Astrocyte of the cerebellum (primary cell): Measurements from ENCODE around the gene SNAPIN.
A peak's percentile ranks its signal among the peaks of the same experiment; 100 is the strongest.
"Not testable (repeated sequence)": the region's sequence is repeated elsewhere in the genome, so short reads cannot be mapped to it uniquely, and the experiment has no call there.

Source experiments
- DNase-seq: peaks from one replicate; pipeline ENCODE4 v3.0.0-alpha.2; 2011; ENCODE audit warnings: low read depth
- H3K4me3 ChIP-seq: 2 replicates; pipeline ENCODE4 v1.5.1; 2011; ENCODE audit warnings: mild to moderate bottlenecking, low read depth, low read length, moderate library complexity
- in situ Hi-C: cut with HindIII; loops from 2 replicates; pipeline ENCODE4 v1.10.0; 2017; ENCODE audit warnings: low sequenced_read_pairs
- TF ChIP-seq, protein P1 (sequence below): IDR thresholded peaks from 2 replicates; pipeline ENCODE4 v1.5.1; 2012; ENCODE audit warnings: low read length, low read depth, moderate library complexity, mild to moderate bottlenecking; ENCODE audit errors: missing control alignments

The SNAPIN gene

DNA sequence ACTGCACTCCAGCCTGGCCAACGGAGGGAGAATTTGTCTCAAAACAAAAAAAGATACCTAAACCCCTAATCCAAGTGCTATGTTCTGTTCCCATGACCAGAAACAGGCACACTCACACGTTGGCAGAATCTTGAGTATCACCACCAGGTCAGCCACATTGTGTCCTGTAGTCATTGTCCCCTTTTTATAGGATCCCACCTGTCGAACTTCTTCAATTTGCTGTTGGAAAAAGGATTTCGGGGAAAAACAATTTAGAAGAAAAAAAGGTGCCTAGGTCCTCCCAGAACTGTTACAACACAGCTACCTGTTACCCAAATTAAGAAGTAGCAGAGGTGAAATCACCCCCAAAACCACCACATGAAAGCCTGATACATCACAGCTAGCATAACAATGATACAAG lies 8.9 kb downstream of the SNAPIN start:
- H3K4me3 ChIP-seq, result no peak overlapping the region
- no peak for DNase-seq
- TF ChIP-seq, protein P1, sequence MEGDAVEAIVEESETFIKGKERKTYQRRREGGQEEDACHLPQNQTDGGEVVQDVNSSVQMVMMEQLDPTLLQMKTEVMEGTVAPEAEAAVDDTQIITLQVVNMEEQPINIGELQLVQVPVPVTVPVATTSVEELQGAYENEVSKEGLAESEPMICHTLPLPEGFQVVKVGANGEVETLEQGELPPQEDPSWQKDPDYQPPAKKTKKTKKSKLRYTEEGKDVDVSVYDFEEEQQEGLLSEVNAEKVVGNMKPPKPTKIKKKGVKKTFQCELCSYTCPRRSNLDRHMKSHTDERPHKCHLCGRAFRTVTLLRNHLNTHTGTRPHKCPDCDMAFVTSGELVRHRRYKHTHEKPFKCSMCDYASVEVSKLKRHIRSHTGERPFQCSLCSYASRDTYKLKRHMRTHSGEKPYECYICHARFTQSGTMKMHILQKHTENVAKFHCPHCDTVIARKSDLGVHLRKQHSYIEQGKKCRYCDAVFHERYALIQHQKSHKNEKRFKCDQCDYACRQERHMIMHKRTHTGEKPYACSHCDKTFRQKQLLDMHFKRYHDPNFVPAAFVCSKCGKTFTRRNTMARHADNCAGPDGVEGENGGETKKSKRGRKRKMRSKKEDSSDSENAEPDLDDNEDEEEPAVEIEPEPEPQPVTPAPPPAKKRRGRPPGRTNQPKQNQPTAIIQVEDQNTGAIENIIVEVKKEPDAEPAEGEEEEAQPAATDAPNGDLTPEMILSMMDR, result no peak
- in situ Hi-C loops, result no loop called here

DNA sequence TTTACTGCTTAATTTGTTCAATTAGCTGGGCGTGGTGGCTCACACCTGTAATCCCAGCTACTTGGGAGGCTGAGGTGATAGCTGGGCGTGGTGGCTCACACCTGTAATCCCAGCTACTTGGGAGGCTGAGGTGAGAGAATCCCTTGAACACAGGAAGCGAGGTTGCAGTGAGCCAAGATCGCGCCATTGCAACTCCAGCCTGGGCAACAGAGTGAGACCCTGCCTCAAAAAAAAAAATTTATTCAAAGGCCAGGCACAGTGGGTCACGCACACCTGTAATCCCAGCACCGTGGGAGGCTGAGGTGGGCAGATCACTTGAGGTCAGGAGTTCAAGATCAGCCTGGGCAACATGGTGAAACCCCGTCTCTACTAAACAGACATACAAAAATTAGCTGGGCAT lies 10.2 kb downstream of the SNAPIN start:
- in situ Hi-C loops, DNase-seq, H3K4me3 ChIP-seq: not testable (repeated sequence)

DNA sequence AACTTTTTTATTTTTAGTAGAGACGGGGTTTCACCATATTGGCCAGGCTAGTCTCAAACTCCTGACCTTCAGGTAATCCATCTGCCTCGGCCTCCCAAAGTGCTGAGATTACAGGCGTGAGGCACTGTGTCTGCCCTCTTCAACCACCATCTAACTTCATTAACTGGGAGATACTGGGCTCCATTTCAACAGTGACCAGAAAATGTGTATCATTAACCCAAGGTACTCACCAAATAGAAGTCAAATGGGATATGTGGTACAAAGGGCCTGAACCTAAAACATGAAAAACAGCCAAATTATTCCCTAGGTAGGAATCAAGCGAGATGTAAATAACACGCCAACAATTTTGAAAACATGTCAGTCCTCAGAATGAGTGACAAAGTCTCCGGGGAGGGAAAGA lies 11.1 kb downstream of the SNAPIN start:
- no peak for DNase-seq
- peak overlapping the region; percentile 93 for H3K4me3 ChIP-seq
- in situ Hi-C loops, result no loop called here
- TF ChIP-seq, protein P1, result no peak

DNA sequence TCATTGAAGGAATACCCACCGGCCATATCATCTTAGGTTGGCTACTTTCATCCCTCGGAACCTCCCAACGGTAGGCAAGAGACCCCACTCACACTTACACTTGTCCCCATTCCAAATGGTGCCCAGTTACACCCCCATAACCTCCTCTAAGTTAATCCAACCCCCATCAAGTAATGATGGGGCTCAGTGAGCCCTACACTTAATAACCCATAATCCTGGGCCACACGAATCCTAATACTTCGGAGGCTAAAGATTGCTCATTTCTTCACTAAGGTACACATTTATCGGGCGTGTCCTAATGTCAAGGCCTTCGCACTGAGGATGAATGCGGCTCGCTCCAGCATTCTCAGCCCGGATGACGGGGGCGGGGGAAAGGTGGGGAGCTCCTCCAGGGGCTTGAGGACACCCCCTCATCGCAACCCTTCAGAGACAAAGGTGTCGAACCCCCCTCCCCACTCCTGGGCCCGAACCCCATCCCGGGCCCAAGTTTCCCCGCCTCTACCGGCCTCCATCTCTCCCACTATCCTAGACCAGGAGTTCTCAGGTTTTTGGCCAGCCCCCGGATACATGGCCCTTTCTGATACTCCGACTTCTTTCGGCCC lies 11.9 kb downstream of the SNAPIN start:
- DNase-seq, result no peak
- peak overlapping the region; percentile 93 for H3K4me3 ChIP-seq
- in situ Hi-C loops, result no loop called here
- TF ChIP-seq, protein P1, result no peak

DNA sequence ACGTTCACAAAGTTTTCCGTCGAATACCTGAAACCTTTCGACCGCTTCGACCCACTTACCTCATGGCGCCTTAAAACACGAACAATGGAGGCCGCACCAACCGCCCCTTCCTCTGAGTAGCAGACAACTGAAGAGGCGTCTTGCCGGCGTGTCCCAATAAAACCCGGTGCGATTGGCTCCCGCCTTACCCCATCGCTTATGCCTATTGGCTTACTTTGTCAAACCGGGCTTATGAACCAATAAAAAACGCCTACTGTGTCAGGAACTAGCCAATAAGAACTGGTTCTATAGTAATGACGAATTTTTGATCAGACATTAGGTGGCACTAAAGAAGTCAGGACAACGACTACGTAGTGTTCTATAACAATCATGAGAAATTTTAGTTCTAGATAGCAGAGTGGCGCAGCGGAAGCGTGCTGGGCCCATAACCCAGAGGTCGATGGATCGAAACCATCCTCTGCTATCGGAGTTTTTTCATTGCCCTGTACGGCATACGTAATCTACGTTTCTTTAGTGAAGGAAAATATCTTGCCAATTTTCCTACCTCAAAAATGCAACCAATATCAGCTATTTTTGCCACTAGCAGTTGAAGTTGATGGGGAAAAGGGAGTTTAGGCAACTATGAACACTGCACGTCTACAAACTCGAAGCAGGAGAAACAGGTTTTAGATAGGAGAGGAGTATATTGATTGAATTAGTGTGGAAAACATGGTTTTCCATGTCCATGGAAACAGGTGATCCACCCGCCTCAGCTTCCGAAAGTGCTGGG lies 12.5 kb downstream of the SNAPIN start, which contains the start of gene ILF2:
ILF2 (minus strand) TSS at position 135 of the 769 bp plus-strand sequence; CDS start at position 64, 71 bp downstream.
- in situ Hi-C loops, result no loop called here
- peak within 1 kb of the TSS; percentile 93 for H3K4me3 ChIP-seq
- TF ChIP-seq, protein P1, result no peak
- DNase-seq, result peak; percentile 99

DNA sequence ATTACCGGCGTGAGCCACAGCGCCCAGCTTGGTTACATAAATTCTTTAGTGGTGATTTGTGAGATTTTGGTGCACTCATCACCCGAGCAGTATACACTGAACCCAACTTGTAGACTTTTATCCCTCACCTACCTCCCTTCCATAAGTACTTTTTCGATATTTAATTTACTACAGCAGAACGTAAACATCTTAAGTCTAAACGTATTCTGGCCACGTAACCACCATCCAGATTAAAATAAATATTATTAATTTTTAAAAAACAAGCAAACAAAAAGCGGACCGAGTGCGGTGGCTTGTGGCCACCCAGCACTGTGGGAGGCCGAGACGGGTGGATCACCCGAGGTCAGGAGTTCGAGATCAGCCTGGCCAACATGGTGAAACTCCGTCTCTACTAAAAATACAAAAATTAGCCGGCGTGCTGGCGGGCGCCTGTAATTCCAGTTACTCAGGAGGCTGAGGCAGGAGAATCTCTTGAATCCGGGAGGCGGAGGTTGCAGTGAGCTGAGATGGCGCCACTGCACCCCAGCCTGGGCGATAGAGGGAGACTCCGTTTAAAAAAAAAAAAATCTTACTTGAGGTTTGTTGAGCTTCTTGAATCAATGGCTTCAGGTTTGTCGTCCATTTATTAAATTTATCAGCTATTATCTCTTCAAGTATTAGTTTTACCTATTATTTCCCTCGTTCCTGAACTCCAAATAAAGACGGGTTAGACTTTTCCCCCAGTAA lies 13.3 kb downstream of the SNAPIN start:
- in situ Hi-C loops, DNase-seq: not testable (repeated sequence)
- H3K4me3 ChIP-seq, result peak overlapping the region; percentile 50

DNA sequence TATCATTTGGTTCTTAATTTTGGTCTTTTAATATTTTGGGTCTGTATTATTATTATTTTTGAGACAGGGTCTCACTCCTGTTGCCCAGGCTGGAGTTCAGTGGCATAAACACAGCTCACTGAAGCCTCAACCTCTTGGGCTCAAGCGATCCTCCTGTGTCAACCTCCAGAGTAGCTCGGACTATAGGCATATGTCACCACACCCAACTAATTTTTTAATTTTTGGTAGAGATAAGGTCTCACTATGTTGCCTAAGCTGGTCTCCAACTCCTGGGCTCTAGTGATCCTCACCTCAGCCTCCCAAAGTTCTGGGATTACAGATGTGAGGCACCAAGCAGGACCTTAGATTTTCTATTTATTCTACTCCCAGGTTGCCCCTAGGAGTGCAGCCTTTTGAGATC lies 15.0 kb downstream of the SNAPIN start:
- DNase-seq, result no peak
- TF ChIP-seq, protein P1, result no peak
- in situ Hi-C loops, result no loop called here
- H3K4me3 ChIP-seq, result no peak overlapping the region
